Mesothelial cell of epicardium (in vitro differentiated cells): Measurements from ENCODE around the gene CMYA5. TPM values are rescaled to one million over a fixed set of nuclear protein-coding genes. Genes with fewer than 3 reads are reported as not detected.
"Not testable (repeated sequence)": the region's sequence is repeated elsewhere in the genome, so short reads cannot be mapped to it uniquely, and the experiment has no call there.

Source experiments
- DNase-seq, 2 experiments: peaks; one replicate each; pipeline ENCODE4 v3.0.0; 2021; ENCODE audit warnings: low spot score in 2 of 2; ENCODE audit not compliant: unreplicated experiment in 2 of 2
- H3K27ac Mint-ChIP-seq: 2 replicates; pipeline ENCODE4 v1.8.0; 2021; ENCODE audit warnings: mixed read lengths
- H3K27me3 Mint-ChIP-seq: 2 replicates; pipeline ENCODE4 v1.8.0; 2021; ENCODE audit warnings: low read depth, mixed read lengths
- H3K36me3 Mint-ChIP-seq: 2 replicates; pipeline ENCODE4 v1.8.0; 2021; ENCODE audit warnings: mixed read lengths
- H3K4me1 Mint-ChIP-seq: 2 replicates; pipeline ENCODE4 v1.8.0; 2021; ENCODE audit warnings: mixed read lengths
- H3K4me3 Mint-ChIP-seq: 2 replicates; pipeline ENCODE4 v1.8.0; 2021; ENCODE audit warnings: mild to moderate bottlenecking, moderate library complexity, mixed read lengths
- H3K9me3 Mint-ChIP-seq: 2 replicates; pipeline ENCODE4 v1.8.0; 2021; ENCODE audit warnings: mixed read lengths
- CTCF ChIP-seq: fragments of 200-600 bp; sonication (generic); IDR thresholded peaks from one replicate; pipeline ENCODE4 v1.5.0; 2021; ENCODE audit warnings: antibody characterized with exemption; ENCODE audit not compliant: unreplicated experiment
- total RNA-seq: library from RNA; stranded (reverse); gene quantifications from 3 replicates; pipeline ENCODE4 v1.2.1, GENCODE V29; 2021

CMYA5 gene
- total RNA-seq, 1 donor from 2014 or later, result 6.5 TPM

GRCh38 chr5:79663212-79663611 is 26.4 kb upstream of the CMYA5 start:
- H3K4me1 Mint-ChIP-seq, result no peaks in the 10 kb centered on the region
- H3K4me3 Mint-ChIP-seq, result no peak overlapping the region
- peaks cover 38% of the 10 kb centered on the region for H3K36me3 Mint-ChIP-seq
- DNase-seq, result no peak
- no peak overlapping the region for H3K27ac Mint-ChIP-seq
- H3K9me3 Mint-ChIP-seq, result peaks cover 23% of the 10 kb centered on the region
- no peak for TF ChIP-seq CTCF
- no peaks in the 10 kb centered on the region for H3K27me3 Mint-ChIP-seq

GRCh38 chr5:79666758-79667157 is 22.9 kb upstream of the CMYA5 start:
- no peak for TF ChIP-seq CTCF
- Mint-ChIP-seq H3K36me3 (peaks cover 32% of the 10 kb centered on the region), H3K4me1 (no peaks in the 10 kb centered on the region), H3K9me3 (peaks cover 17% of the 10 kb centered on the region), H3K27me3 (no peaks in the 10 kb centered on the region), H3K4me3 (no peak overlapping the region), H3K27ac (no peak overlapping the region)
- no peak for DNase-seq

GRCh38 chr5:79672392-79672791 is 17.2 kb upstream of the CMYA5 start:
- no peak for DNase-seq
- Mint-ChIP-seq H3K27me3 (no peaks in the 10 kb centered on the region), H3K9me3 (peaks cover 3% of the 10 kb centered on the region), H3K4me1 (no peaks in the 10 kb centered on the region), H3K36me3 (peaks cover 35% of the 10 kb centered on the region), H3K27ac (no peak overlapping the region), H3K4me3 (no peak overlapping the region)
- no peak for TF ChIP-seq CTCF

DNA sequence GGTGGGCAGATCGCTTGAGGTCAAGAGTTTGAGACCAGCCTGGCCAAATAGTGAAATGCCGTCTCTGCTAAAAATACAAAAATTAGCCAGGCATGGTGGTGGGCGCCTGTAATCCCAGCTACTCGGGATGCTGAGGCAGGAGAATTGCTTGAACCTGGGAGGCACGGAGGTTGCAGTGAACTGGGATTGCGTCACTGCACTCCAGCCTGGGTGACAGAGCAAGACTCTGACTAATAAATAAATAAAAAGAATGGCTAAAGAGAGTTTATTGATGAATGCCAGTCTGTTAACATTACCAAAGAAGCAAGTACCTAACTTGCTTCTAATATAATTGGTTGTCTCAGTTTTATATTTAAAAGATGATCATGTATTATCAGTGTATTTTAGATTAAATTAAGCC is 13.3 kb upstream of the CMYA5 start:
- not testable (repeated sequence) for H3K4me1 Mint-ChIP-seq, H3K27me3 Mint-ChIP-seq, H3K4me3 Mint-ChIP-seq, DNase-seq, H3K27ac Mint-ChIP-seq, H3K9me3 Mint-ChIP-seq
- H3K36me3 Mint-ChIP-seq, result peaks cover 33% of the 10 kb centered on the region

GRCh38 chr5:79682102-79682501 is 7.5 kb upstream of the CMYA5 start:
- H3K9me3 Mint-ChIP-seq, H3K27me3 Mint-ChIP-seq, H3K27ac Mint-ChIP-seq, H3K4me3 Mint-ChIP-seq, DNase-seq, H3K4me1 Mint-ChIP-seq: not testable (repeated sequence)
- peaks cover 31% of the 10 kb centered on the region for H3K36me3 Mint-ChIP-seq

- DNase-seq, result no peak
- Mint-ChIP-seq H3K27me3 (no peaks in the 10 kb centered on the region), H3K4me1 (peaks cover 17% of the 10 kb centered on the region), H3K27ac (no peak overlapping the region), H3K4me3 (no peak overlapping the region), H3K36me3 (peaks cover 28% of the 10 kb centered on the region), H3K9me3 (no peaks in the 10 kb centered on the region)
- no peak for TF ChIP-seq CTCF
Observed at GRCh38 chr5:79684782-79685181, 4.9 kb upstream of the CMYA5 start.

- peak overlapping the region; percentile 76 for H3K27ac Mint-ChIP-seq
- H3K27me3 Mint-ChIP-seq, result no peaks in the 10 kb centered on the region
- H3K9me3 Mint-ChIP-seq, result no peaks in the 10 kb centered on the region
- H3K4me3 Mint-ChIP-seq, result no peak overlapping the region
- peaks cover 23% of the 10 kb centered on the region for H3K36me3 Mint-ChIP-seq
- no peak for TF ChIP-seq CTCF
- peaks cover 24% of the 10 kb centered on the region for H3K4me1 Mint-ChIP-seq
- DNase-seq, result no peak
Observed at GRCh38 chr5:79685627-79686026, 4.0 kb upstream of the CMYA5 start.
